HG02973 (cell line): ENCODE results near the gene STAMBPL1.
A peak's percentile ranks its signal among the peaks of the same experiment; 100 is the strongest.
"Not testable (repeated sequence)": the region's sequence is repeated elsewhere in the genome, so short reads cannot be mapped to it uniquely, and the experiment has no call there.

Source experiments
- ATAC-seq: cut with Tn5 transposase; IDR thresholded peaks from one replicate; pipeline ENCODE4 v1.9.1; 2021; ENCODE audit warnings: moderate library complexity; ENCODE audit not compliant: unreplicated experiment

The STAMBPL1 gene

GRCh38 chr10:88879534-88880281, at the start of gene STAMBPL1:
STAMBPL1 (plus strand) TSS chr10:88880245; CDS start chr10:88901709, 21,464 bp downstream.
- peak; percentile 34 for ATAC-seq

DNA sequence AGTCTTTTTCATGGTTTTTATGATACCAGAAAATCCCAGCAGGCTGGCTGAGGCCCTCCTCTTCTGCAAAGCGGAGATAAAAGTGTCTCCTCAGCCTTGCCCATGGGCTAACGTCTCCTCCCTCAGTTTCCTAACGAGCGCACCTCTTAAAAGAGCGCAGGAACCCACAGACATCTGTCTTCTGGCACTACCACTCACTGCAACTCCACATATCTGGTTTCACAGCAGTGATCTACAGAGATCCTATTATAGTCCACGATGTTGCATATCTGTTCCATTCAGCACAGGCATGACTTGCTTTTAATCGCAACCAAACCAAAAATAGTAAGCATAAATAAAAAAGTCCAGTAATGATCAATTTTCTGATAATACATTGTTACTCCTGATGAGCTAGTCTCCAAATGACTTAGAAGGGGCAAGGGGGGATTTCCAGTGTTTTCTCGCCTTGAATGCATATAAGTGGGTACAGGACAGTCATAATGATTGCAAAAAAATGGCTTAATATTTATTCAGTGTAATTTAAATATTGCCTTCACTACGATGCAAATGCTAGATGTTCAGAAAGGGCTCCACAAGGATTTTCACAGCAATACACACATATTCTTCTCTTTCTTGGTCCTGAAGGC, 49.3 kb upstream of the STAMBPL1 start:
- ATAC-seq: no peak

GRCh38 chr10:88831709-88832108, 48.3 kb upstream of the STAMBPL1 start:
- ATAC-seq: no peak

DNA sequence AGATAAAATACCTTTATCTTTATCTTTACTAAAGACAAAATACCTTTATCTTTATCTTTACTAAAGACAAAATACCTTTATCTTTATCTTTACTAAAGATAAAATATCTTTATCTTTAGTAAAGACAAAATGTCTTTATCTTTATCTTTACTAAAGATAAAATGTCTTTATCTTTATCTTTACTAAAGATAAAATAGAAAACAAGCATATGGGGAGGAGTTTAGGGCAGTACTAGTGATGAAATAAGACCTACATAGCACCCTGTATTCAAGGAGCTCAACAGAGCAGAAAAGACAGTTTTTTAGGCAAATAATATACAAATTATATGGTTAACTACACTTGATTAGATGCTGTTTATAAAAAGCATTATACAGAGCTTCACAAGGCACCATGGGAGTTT, 47.7 kb upstream of the STAMBPL1 start:
- ATAC-seq: no peak

DNA sequence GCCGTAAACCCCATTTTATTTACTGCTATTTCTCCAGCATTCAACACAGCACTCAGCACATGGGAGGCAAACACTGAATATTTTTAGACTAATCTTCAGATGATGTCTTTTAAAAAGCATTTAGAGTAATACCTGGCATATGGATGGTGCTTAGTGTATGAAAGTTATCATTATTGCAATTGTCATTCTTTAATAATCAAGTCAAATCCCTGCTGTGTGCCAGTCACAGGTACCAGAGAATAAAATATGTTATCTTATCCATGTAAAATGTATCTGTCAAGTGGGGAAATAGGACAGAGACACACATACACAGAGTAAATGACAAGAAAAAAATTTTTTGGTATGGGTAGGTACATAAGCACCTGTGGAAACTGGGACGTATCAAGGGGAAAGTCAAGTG, 46.9 kb upstream of the STAMBPL1 start:
- no peak for ATAC-seq

DNA sequence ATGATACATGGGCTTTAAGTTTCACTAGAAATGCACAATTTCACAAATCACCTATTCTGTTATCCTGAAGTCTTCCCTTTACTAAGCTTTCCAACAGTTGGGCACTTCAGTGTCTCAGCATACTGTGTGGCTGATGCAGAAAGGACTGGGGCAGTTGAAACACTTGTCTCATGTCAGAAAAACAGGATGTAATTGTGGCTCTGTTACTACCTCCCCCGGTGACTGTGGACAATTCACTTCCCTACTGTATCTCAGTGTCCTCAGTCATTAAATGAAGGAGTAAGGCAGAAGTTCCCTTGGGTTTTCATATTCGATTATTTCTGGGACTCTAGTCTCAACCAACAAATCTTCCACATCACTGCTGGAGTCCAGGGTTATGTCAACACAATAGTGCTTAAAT, 46.3 kb upstream of the STAMBPL1 start:
- no peak for ATAC-seq

GRCh38 chr10:88835096-88835909, 44.7 kb upstream of the STAMBPL1 start:
- peak; percentile 58 for ATAC-seq

DNA sequence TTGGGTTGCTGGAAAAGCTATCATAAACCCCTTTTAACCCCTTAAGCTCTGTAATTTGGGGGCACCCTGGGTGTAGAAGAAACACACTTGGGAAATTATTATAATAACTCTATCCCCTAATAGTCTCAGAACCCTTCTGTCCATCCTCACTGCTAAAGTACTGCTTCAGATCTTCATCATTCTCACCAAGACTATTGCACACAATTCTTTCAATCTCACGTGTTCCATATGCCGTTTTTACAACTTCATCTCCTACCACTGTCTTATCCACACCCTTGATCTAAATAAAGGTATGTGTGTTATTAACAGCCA, 44.2 kb upstream of the STAMBPL1 start:
- no peak for ATAC-seq

- ATAC-seq: not testable (repeated sequence)
These were observed 42.4 kb upstream of the STAMBPL1 start for GRCh38 chr10:88837632-88838031.

DNA sequence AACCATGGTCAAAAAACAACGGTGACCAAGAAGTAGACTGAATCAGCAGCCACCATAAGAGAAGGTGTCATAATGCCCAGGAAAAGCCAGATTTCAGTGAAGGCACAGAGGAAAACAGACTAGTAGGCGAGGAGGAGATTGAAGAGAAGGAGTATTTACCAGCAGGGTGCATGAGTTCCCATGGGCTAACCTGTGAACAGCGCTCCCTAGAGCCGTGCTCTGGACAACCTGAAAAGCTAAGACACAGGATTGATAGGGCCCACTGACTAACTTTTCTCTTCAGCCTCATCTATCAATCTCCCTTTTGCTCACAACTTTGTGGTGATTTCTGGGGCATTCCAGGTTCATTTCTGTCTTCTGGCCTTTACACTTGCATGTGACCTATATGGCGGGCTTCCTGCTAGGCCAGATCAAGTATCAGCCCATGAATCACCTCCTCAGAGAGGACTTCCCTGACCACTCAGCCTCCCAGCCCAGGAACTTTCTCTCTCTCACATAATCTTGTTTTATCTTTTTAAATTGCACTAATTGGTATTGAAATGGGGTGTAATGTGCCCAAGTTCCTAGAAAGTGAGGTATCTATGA, 41.2 kb upstream of the STAMBPL1 start:
- ATAC-seq: no peak

DNA sequence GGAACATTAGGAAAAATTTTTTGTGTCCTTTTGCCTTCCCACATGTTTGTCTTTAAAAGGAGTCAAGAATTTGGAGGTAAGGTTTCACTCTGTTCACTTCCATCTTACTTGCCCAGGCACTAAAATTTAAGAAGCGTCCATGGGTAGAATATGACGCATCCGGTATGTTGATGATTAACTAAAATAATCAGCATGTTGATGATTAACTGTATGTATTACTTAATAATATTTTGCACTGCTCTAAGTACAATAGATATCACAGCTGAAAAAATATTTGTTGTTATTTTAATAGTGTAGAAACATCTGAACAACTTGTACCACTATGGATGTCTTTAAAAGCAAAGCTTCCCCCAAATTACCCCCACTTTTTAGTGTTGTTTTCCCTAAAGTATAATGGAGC, 39.9 kb upstream of the STAMBPL1 start:
- ATAC-seq: no peak

DNA sequence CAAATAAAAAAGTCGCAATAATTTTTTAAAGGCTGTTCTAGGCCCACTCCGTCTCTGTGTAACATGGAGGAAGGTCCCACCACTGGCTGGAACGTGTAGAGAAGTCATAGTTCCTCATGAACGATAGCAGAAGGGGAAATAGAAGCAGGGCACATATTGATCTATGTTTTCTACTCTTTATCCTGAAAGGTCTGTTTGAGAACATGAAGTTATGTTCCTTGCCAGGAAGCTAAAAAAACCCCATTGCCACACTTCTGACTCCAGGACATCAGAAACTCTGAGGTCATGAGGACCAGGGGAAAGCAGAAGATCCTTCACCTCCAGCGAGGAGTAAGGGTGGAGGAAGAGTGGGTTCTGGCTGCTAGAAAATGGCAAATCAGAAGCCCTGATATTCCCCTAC, 39.2 kb upstream of the STAMBPL1 start:
- ATAC-seq: no peak

DNA sequence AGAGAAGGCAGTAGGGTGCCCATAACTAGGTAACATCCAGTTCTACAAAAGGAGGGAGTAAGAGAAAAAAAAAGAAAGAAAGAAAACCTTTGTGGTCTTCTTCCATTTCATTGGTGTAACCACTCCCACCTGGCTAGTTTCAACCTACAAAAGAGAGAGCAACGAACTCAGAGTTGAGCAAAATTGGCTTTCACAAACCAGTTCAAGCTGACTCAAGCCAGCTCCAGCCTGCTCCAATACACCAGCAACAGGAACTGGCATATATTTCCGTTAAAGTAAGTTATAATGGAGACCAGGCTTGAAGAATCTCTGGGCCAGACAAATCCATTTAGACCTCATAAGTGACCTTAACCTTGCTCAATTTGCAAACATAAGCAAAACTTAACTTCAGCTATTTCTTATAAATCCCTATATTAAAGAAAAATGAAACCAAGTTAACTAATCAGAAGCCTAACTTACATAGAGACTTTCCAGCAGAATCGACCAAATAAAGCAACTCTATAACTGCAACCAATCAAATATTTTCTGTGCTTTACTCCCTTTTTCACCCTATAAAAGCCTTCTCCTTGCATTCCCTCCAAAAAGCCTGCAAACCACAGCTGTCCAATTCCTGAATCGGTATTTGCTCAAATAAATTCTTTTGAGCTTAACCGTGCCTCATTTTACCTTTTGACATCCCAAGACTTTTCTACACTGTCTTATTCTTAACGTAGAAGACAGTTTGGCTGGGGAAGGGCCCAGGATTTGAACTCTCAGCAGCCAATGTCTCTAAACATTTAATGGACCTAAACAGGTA, 38.5 kb upstream of the STAMBPL1 start:
- no peak for ATAC-seq

GRCh38 chr10:88843171-88843570, 36.9 kb upstream of the STAMBPL1 start:
- ATAC-seq: no peak

- no peak for ATAC-seq
These were observed 31.5 kb upstream of the STAMBPL1 start for GRCh38 chr10:88848499-88848898.

GRCh38 chr10:88849234-88849633, 30.8 kb upstream of the STAMBPL1 start:
- ATAC-seq: no peak

GRCh38 chr10:88850712-88851111, 29.3 kb upstream of the STAMBPL1 start:
- ATAC-seq: no peak

DNA sequence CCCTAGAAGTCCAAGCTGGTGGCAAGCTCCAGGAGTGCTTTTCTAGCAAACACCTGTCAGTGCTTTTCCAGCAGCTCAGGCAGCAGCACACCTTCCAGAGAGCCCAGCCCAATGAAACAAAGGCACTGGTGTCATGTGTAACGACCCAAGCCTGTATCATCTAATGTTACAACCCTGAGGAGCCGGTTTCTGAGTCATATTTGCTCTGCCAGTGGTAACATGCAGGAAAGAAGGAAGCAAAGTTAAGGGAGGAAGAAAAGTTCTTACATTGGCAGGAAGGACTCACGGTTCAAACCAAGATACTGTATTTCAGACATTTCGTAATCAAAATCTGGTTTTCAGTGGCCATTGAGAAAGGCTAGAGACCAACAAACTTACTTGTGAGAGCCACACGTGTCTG, 28.3 kb upstream of the STAMBPL1 start, which contains the start of gene ANKRD22:
ANKRD22 (minus strand) TSS at position 139 of the 400 bp plus-strand sequence. CDS start 237 bp downstream, outside the sequence.
- ATAC-seq: no peak

DNA sequence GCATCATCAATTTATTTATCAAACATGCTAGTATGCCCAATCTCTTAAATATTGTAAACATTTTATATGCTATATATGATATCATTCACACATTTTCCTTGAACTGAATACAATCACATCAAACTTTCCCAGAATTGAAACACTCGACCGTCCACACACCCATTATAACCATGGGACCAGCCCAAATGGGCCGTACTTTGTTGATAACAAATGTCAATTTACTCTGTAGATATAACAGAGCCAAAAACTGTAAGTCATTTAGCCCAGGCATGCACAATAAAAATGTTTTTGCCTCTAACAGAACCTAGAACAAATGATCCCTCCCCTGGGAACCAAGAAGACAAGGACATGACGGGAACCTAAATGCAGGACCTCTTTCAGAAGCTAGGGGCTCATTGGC, 27.7 kb upstream of the STAMBPL1 start:
- ATAC-seq: no peak

DNA sequence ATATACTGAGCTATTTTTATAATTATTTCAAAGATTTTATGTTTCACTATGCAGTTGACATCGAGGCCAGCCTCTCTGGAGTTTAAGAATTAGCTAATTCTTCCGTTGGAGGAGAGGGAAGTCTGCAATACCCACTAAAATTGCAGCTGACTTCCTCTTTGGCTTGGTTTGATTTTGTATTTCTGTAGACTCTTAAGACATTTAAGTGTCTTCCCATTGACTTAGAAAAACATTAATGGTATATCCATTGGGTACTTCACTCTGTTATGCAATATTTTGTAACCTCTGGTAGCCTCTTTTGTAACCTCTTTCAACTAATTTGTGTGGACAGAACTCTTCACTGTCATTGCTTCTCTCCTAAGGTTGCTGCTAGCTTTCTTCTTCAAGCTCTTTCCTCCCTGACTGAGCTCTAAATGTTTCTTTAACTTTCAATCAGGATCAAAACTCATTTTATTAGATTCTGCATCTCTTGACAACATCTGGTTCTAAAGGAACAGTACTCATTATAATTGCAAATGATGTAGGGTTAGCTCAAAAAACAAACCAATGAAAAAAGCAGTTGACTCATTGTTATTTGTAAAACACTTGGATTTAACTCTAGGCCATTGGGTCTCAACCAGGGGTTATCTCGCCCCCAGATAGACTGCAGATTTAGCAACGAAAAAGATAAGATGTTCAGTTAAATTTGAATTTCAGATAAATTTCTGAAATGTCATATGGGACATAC, 26.7 kb upstream of the STAMBPL1 start:
- ATAC-seq: no peak
